NCI-H2171 treated with DMSO at 0.1 percent for 48 hours (cell line): ENCODE results near the gene UGDH.

Experiments
- DNase-seq: peaks from one replicate; lab custom pipeline; 2025; lab: John Stamatoyannopoulos, UW

The UGDH gene

DNA sequence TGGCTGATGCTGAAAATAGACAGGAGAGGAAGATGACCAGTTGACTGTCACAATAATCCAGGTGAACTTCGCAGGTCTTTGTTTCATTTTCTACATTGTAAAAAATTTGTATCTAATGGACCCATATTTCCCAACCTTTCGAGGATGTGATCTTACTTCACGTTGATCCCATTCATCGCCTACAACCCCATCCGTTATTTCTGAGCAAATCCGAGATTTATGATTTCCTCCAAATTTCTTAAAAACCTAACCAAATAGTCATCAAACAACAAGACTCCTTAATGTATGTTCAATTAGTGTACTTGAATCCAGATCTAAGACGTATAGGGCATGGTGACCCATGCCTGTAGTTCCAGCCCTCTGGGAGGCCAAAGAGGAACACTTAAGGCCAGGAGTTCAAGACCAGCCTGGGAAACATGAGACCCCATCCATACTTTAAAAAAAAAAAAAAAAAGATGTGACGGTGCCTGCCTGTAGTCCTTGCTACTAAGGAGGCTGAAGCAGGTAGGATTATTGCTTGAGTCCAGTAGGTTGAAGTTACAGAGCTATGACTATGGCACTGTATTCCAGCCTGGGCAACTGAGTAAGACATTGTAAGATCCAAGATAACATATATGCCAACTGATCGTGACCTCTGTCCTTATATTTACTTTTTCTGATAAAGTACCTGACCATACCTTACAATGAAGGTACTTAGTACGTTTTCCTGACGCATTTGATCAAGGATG is 74.2 kb downstream of the UGDH start:
- no peak for DNase-seq

DNA sequence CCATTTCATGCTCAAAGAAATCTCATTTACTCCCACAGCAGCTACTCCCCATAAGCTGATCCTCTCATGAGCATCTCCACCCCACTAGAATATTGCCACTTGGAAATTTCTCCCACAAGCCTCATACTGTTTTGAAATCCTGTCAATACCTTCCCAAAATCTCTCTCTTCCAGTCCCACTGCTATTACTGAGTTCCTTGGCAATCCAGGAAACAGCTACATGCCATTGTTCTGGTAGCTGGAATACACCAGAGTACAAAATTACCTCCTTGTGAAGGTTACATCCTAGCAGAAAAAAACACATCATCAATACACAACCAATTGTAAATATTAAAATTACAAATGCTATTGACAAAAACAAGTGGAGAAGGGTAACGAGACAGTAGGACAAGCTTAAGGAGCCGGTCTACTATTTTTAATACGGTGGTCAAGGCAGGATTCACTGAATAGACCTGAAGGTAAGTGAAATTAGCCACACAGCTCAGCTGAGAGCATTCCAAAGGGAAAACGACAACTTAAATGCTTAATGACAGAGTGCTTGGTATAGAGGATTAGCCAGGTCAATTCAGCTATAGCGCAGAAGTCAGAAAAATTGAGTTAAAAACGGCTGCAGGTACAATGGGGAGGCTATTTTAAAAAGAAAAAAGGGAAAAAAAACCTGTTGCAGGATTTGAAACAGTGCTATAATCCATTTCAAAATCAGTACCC is 74.9 kb downstream of the UGDH start:
- no peak for DNase-seq

DNA sequence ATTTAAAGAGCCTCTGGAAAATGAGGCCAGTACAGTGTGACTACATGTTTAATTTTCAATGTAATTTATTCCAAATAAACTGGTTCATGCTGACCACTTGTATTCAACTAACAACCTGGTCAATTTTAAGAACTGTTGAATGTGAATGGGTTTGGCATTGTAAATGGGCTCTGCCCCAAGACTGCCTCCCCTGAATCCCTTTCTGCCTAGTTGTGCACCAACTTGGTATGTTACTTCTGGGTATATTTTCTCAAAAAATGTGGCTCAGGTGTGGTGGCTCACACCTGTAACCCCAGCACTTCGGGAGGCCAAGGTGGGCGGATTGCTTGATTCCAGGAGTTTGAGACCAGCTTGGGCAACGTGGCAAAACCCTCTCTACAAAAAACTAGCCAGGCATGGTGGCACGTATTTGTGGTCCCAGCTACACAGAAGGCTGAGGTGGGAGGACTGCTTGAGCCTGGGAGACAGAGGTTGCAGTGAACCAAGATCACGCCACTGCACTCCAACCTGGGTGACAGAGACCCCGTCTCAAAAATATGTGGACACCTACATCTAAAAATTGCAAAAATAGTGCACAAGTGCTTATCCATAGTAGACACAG is 75.7 kb downstream of the UGDH start:
- no peak for DNase-seq

DNA sequence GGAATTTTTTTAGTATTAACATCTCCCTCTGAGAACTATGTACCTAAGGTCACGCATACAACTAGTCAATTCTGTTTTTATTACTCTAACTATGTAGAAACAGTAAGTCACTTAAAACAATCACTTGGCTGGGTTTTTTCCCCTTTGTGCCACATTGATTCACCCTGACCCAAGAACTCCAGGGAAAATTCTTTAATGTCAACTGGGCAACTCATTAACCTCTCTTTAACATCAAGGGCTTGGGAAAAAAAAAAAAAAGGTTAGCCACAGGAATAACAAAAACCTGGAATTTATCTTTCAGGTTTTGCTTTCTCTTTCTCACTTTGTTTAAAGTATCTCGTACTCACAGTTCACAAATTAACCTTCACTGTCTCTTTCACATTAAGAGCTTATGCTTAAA is 76.6 kb downstream of the UGDH start:
- no peak for DNase-seq
